GM18505 (cell line): Measurements from ENCODE around the gene CIC.
"Not testable (repeated sequence)": the region's sequence is repeated elsewhere in the genome, so short reads cannot be mapped to it uniquely, and the experiment has no call there.

Experiments
- ATAC-seq: cut with Tn5 transposase; IDR thresholded peaks from one replicate; pipeline ENCODE4 v1.9.1; 2021; ENCODE audit not compliant: unreplicated experiment
- POLR2A ChIP-seq: IDR thresholded peaks from 4 replicates; pipeline ENCODE4 v1.6.1; 2011; ENCODE audit warnings: borderline replicate concordance; ENCODE audit not compliant: insufficient read depth, insufficient read length; ENCODE audit errors: extremely low read depth

CIC gene

DNA sequence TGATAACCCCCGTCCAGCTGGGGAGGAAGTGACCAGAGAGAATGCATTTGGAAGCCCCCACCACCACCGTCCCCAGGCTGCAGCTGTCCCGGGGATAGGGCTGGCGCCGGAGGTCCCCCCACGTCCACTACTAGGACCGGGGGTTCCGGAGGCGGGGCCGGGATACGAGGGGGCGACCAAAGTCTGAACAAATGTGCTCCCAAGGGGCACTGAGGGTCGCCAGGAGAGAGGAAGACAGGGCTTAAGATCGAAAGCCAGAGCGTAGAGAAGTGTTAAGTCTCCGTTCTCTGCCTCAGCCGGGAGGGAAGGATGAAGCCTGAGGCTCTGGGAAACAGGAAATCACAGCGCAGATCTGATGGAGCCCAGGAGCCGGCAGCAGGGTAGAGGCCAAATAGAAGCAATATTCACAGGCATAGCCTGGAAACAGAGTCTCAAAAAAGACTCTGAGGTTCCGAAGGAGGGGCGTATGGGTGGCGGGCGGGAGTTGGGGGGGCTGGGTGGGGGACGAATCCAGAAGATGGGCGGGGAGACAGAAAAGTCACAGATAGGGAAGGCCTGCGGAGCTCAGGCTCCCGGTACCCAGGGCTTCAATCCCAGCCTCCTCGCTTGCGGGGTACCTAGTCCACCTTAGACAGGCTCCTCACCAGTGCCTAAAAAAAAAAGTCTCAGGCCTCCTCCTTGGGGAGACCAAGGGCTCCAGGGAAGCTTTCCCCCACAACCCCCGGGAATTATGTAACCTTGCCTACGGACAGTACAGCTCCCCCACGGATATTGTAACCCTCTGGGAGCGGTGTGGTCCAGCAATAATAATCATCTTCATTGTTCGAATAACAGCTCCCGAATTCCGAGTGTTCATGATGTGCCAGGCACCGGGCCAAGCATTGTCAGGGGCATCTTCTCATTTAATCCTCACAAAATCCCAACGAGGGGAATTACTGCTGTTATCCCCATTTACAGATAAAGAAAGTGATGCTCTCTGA is 13.0 kb upstream of the CIC start:
- TF ChIP-seq POLR2A = no peak
- ATAC-seq = no peak

GRCh38 chr19:42257842-42258241 is 11.2 kb upstream of the CIC start:
- not testable (repeated sequence) for ATAC-seq

- no peak for ATAC-seq
- no peak for TF ChIP-seq POLR2A
Measured at GRCh38 chr19:42261763-42262162, 7.3 kb upstream of the CIC start.

DNA sequence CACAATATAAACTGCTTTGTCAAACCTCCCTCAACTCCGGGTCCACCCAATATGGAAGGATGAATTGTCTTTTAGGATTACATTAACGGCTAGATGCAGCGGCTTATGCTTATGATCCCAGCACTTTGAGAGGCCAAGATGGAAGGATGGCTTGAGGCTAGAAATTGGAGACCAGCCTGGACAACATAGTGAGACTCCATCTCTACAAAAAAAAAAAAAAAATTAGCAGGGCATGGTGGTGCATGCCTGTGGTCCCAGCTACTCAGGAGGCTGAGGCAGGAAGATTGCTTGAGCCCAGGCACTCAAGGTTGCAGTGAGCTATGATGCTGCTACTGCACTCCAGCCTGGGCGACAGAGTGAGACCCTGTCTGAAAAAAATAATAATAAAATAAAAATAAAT is 2.9 kb upstream of the CIC start:
- ATAC-seq = not testable (repeated sequence)

- ATAC-seq = not testable (repeated sequence)
Measured at GRCh38 chr19:42266928-42267603, 2.0 kb upstream of the CIC start.

DNA sequence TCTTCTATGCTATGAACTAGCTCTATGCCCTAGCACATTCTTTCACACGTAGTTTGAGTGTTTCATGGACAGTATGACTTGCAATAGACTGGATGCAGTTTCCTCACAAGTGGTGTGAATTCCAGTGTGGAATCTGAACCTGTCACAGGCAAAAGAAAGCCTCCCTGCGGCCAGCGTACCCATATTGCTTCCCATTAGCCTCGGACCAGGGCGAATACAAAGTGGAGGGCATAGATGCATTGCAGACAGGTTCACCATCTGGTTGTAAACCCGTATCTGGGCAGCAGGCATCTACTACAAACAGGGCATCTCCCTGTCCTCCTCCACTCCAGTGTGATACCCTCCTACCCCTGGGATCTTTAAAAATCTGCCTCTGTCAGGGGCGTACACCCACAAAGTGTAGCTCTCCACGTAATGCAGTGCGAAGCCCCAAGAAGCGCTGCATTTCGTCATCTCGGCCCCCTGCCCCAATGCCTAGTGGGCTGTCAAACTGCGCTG is 1.4 kb upstream of the CIC start:
- no peak for TF ChIP-seq POLR2A
- ATAC-seq = no peak

DNA sequence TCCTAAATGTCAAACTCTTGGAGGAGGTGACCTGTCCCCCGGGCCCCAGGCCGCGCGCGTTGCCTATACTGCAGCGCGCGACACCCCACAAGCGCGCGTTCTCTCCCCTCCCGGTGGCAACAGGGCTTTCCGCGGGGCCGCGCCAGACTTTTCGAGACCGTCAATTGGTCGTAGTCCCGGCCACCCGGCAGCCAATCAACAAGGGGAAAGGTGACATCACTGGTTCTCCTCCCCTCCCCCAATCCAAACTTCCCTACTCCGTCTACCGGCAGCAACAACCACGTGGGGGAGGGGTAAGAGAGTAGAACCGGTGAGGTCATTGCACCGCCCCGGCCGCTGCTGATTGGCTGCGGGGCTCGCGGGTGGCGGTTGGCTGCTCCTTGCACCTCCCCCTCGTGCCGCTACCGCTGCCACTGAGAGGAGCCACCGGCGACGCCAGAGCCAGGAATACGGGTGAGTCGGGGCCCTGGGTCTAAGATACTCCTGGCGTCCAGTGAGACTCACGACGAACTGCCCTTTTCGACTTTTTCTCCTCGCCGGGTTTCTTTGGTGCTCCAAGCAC is 829 bp upstream of the CIC start:
- peak; percentile 56 for ATAC-seq
- peak; percentile 49 for TF ChIP-seq POLR2A

DNA sequence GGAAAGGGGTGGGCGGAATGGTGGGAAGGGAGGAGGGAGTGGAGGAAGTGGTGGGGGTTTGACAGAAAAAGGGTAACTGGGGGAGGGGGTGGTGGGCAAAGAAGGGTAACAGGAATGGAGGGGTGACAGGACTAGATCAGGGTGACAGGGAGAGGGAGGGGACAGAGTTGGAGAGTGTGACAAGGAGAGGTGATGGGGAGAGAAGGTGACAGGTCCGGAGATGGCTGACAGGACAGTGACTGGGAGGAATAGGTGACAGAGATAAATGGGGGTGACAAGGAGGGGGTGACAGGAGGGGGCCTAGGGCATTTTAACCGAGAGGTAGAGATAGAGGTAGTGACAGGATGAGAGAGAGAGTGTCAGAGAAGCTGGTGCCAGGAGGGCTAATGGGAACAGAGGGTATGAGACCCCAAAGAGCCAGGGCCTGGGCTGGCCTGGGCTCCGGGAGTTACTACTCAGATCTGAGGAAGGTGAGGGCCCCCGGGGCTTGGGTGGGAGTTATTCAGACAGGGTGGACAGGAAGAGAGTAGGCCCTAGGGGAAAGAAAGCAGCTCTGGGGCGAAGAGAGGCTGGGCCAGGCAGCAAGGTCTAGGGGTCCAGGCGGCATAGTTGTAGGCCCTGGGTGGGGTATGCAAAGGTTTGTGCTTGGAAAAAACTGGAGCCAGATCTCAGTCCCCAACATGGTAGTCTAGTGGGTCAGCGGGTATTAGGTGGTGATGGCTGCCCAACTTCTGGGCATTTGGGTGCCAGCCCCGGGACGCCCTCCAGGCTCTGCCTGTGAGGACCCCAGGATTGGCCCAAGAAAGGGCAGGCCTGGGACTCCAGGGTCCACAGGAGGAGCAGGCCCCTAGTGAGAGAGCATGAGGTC is 660 bp downstream of the CIC start:
- no peak for ATAC-seq
- no peak for TF ChIP-seq POLR2A

- peak; percentile 57 for TF ChIP-seq POLR2A
- no peak for ATAC-seq
Measured at GRCh38 chr19:42270346-42271044, 1.4 kb downstream of the CIC start.

DNA sequence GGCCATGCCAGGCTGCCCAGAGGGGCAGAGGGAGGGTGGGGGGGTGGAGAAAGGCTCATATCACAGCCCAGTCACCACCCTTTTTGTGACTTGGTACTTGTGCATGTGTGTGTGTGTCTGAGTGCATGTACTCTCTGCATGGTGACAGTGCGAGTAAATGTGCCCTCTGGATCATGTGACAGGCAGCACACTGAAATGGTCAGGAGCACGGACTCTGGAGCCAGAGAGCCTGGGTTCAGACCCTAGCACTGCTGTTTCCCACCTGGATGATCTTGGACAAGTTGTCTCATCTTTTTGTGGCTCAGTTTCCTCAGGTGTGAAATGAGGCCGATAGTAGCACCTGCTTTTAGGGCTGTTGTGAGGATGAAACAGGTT is 2.0 kb downstream of the CIC start:
- no peak for TF ChIP-seq POLR2A
- no peak for ATAC-seq

- ATAC-seq = no peak
- no peak for TF ChIP-seq POLR2A
Measured at GRCh38 chr19:42271861-42272534, 2.9 kb downstream of the CIC start.

GRCh38 chr19:42272535-42272897 is 3.5 kb downstream of the CIC start:
- no peak for TF ChIP-seq POLR2A
- ATAC-seq = no peak

DNA sequence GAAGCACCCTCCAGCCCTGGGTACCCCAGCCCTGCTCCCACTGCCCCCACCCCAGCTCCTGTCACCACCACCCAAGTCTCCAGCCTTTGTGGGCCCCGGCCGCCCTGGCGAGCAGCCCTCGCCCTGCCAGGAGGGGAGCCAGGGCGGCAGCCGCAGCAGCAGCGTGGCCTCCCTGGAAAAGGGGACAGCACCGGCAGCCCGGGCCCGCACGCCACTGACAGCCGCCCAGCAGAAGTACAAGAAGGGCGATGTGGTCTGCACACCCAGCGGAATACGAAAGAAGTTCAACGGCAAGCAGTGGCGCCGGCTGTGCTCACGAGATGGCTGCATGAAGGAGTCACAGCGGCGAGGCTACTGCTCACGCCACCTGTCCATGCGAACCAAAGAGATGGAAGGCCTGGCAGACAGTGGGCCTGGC is 3.9 kb downstream of the CIC start:
- ATAC-seq = no peak
- TF ChIP-seq POLR2A = no peak
